ENCODE results near the gene AQP10. TPM values are rescaled to one million over a fixed set of nuclear protein-coding genes. Genes with fewer than 3 reads are reported as not detected.
"Not testable (repeated sequence)": the region's sequence is repeated elsewhere in the genome, so short reads cannot be mapped to it uniquely, and the experiment has no call there.

Gene AQP10
- total RNA-seq, 2 experiments from 2014 or later = not detected

DNA sequence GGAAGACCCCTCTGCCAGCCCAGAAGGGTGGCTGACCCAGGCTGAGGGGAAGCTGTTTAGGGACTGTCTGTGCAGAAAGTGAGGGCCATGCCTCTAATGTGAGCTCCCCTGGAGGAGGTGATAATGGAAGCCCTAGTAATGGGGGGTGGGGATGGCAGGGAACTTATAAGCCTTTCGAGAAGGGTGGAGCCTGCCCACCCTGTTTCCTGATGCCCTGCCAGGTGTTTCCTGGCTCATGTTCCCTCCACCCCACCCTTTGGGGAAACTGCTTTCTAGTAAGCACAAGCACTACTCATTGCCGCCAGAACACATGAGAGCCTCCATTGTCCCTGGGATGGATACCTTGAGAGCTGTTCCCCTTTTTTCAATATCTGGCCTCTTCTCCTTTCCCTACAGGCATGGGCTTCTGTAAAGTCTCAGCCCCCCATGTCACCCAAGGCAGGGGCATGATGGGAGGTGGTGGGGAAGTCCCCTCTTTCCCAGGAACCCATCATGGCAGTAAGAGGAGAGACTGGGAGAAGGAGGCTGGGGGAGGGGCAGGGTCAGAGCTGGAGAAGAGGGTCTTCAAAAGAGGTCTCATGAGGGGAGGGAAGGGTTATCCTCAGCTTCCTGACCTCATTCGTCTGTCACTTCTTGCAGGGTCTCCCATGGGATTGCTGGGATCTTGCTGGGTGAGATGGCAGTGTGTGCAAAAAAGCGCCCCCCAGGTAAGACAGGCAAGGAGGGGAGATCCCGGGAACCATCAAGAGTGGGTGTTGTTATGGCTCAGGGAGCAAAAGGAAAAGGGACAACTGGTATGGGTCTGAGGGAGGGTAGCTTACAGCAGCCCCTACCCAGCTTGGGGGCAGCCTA lies 6.8 kb downstream of the AQP10 start:
- H3K27ac Mint-ChIP-seq = peak overlapping the region; percentile 84
- peaks cover 18% of the 10 kb centered on the region for H3K36me3 Mint-ChIP-seq
- peak overlapping the region; percentile 84 for H3K4me3 Mint-ChIP-seq
- peaks cover 2% of the 10 kb centered on the region for H3K27me3 Mint-ChIP-seq
- no peaks in the 10 kb centered on the region for H3K9me3 Mint-ChIP-seq
- ATAC-seq (ENCODE audit: low read depth) (no peak), DNase-seq (no peak)
- POLR2A ChIA-PET = interaction anchor here (0.6 to 4.9 kb wide), 6 partner anchors 8 to 362 kb away, joined by 3 to 46 read pairs (median 3); partner anchors contain the start of gene UBAP2L
- H3K4me1 Mint-ChIP-seq = peaks cover 58% of the 10 kb centered on the region

GRCh38 chr1:154328318-154329151 lies 7.6 kb downstream of the AQP10 start:
- ATAC-seq (ENCODE audit: low read depth) (peak; percentile 77), DNase-seq (peak; percentile 92)
- peak overlapping the region; percentile 90 for H3K27ac Mint-ChIP-seq
- no peaks in the 10 kb centered on the region for H3K27me3 Mint-ChIP-seq
- peaks cover 60% of the 10 kb centered on the region for H3K4me1 Mint-ChIP-seq
- peaks cover 20% of the 10 kb centered on the region for H3K36me3 Mint-ChIP-seq
- H3K9me3 Mint-ChIP-seq = no peaks in the 10 kb centered on the region
- H3K4me3 Mint-ChIP-seq = peak overlapping the region; percentile 84
- POLR2A ChIA-PET = interaction anchor here (0.6 to 4.9 kb wide), 9 partner anchors 7 to 363 kb away, joined by 3 to 46 read pairs (median 4); partner anchors contain the start of gene UBAP2L

- Mint-ChIP-seq H3K9me3 (no peaks in the 10 kb centered on the region), H3K4me1 (peaks cover 63% of the 10 kb centered on the region), H3K36me3 (peaks cover 25% of the 10 kb centered on the region), H3K4me3 (peak overlapping the region; percentile 70), H3K27ac (peak overlapping the region; percentile 90), H3K27me3 (no peaks in the 10 kb centered on the region)
- ATAC-seq (ENCODE audit: low read depth) (no peak), DNase-seq (no peak)
- POLR2A ChIA-PET = interaction anchor here (0.8 to 4.4 kb wide), 6 partner anchors 9 to 339 kb away, joined by 4 to 33 read pairs (median 4); partner anchors contain the start of gene RPS27
These were observed 8.2 kb downstream of the AQP10 start for GRCh38 chr1:154329152-154329521.

- Mint-ChIP-seq H3K4me3 (peak overlapping the region; percentile 70), H3K27me3 (no peaks in the 10 kb centered on the region), H3K4me1 (peaks cover 64% of the 10 kb centered on the region), H3K27ac (peak overlapping the region; percentile 90), H3K9me3 (no peaks in the 10 kb centered on the region), H3K36me3 (peaks cover 25% of the 10 kb centered on the region)
- no peak for ATAC-seq (ENCODE audit: low read depth)
- POLR2A ChIA-PET = interaction anchor here (0.8 to 4.4 kb wide), 6 partner anchors 9 to 339 kb away, joined by 4 to 33 read pairs (median 4); partner anchors contain the start of gene RPS27
- DNase-seq = no peak
These were observed 8.7 kb downstream of the AQP10 start for GRCh38 chr1:154329551-154330131.

DNA sequence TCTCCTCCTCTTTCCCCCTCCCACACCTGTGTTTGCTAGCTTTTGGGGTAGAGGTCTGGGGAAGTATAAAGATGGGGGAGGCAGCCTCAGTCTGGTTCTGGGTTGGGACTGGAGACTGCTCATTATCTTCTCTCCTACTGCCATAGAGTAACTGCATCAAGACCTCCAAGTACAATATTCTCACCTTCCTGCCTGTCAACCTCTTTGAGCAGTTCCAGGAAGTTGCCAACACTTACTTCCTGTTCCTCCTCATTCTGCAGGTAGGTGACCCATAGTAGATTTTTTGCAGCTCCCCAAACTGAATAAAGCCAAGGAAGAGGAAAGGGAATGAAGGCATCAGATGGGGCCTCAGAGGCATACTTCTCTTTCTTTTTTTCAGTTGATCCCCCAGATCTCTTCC lies 9.8 kb downstream of the AQP10 start:
- no peak for ATAC-seq (ENCODE audit: low read depth)
- peak overlapping the region; percentile 70 for H3K4me3 Mint-ChIP-seq
- POLR2A ChIA-PET = interaction anchor here (4.4 kb wide), 1 partner anchor 12 kb away, joined by 33 read pairs; no protein-coding TSS in a partner anchor
- DNase-seq = no peak
- peak overlapping the region; percentile 90 for H3K27ac Mint-ChIP-seq
- no peaks in the 10 kb centered on the region for H3K27me3 Mint-ChIP-seq
- H3K4me1 Mint-ChIP-seq = peaks cover 67% of the 10 kb centered on the region
- H3K9me3 Mint-ChIP-seq = no peaks in the 10 kb centered on the region
- peaks cover 28% of the 10 kb centered on the region for H3K36me3 Mint-ChIP-seq

DNA sequence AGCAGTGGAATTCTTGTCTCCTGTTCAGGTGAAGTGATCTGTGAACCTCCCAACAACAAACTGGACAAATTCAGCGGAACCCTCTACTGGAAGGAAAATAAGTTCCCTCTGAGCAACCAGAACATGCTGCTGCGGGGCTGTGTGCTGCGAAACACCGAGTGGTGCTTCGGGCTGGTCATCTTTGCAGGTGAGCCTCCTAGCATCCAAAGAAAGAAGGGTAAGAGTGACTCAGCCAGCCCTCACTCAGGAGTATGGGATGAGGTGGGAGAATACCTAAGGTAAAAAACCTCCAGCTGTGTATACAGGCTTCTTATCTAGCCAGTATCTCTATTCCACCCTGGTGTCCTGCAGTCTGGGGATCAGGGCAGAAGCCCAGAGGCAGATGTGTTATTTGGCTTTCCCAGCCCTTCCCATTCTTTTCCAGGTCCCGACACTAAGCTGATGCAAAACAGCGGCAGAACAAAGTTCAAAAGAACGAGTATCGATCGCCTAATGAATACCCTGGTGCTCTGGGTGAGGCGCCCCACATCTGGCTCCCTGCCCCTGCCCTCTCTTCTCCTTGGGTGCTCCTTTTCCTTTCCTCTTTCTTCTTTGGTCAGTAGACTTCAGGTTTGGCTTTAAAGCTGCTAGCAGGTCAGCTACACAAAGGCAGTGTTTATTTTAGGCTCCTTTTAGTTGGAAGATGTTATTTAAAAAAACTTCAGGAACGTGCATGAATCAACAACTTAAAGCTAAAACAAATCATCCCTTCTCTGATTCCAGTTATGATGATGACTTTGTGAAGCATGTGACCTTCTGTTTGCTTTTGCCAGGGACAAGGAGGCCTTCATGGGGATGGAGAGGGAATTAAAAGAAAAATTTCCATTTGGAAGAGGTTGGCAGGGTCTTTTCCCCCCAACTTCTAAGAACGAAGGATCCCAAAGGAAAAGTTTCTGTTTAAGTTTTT lies 13.5 kb downstream of the AQP10 start:
- no peak overlapping the region for H3K4me3 Mint-ChIP-seq
- ATAC-seq (ENCODE audit: low read depth) = no peak
- POLR2A ChIA-PET = interaction anchor here (0.5 to 3.2 kb wide), 13 partner anchors 8 to 152 kb away, joined by 3 to 46 read pairs (median 3); partner anchors contain the start of genes ATP8B2 and HAX1

GRCh38 chr1:154335025-154335714 lies 14.3 kb downstream of the AQP10 start:
- DNase-seq (peak; percentile 86), ATAC-seq (ENCODE audit: low read depth) (peak; percentile 90)
- peaks cover 50% of the 10 kb centered on the region for H3K36me3 Mint-ChIP-seq
- H3K9me3 Mint-ChIP-seq = no peaks in the 10 kb centered on the region
- POLR2A ChIA-PET = interaction anchor here (0.5 to 3.2 kb wide), 14 partner anchors 9 to 153 kb away, joined by 3 to 46 read pairs (median 3); partner anchors contain the start of genes ATP8B2 and HAX1
- no peaks in the 10 kb centered on the region for H3K27me3 Mint-ChIP-seq
- H3K4me3 Mint-ChIP-seq = peak overlapping the region; percentile 60
- H3K4me1 Mint-ChIP-seq = peaks cover 56% of the 10 kb centered on the region
- peak overlapping the region; percentile 81 for H3K27ac Mint-ChIP-seq

More for the DNA sequence above, 13.5 kb downstream of the AQP10 start:
- Mint-ChIP-seq H3K4me1 (peaks cover 61% of the 10 kb centered on the region), H3K27ac (peak overlapping the region; percentile 81), H3K27me3 (no peaks in the 10 kb centered on the region), H3K9me3 (no peaks in the 10 kb centered on the region), H3K36me3 (peaks cover 44% of the 10 kb centered on the region)
- no peak for DNase-seq

- Mint-ChIP-seq H3K9me3 (no peaks in the 10 kb centered on the region), H3K4me1 (peaks cover 53% of the 10 kb centered on the region), H3K27ac (peak overlapping the region; percentile 17), H3K36me3 (peaks cover 51% of the 10 kb centered on the region), H3K4me3 (peak overlapping the region; percentile 67), H3K27me3 (no peaks in the 10 kb centered on the region)
- ATAC-seq (ENCODE audit: low read depth) (no peak), DNase-seq (no peak)
- POLR2A ChIA-PET = interaction anchor here (1.3 to 3.2 kb wide), 3 partner anchors 8 to 11 kb away, joined by 3 to 46 read pairs (median 5); partner anchors contain the start of gene ATP8B2
These were observed 16.5 kb downstream of the AQP10 start for GRCh38 chr1:154337253-154337894.

DNA sequence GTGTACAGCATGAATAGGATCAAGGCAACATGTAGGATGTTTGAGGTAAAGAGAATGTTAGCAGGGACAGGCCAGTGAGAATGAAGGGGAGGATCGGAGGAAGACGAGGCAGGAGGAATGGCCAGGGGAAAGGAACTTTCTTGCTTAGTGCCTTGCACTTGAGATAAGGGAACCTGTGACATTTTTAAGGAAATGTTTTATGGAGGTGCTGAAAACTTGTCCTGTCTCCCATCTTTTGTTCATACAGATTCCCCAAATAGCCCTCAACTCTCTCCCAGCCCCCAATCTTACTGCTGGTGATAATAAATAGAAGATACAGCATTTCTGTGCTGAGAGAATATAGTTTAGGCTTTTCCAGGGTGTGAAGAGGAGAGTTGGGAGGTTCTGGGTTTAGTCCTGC lies 18.0 kb downstream of the AQP10 start:
- H3K27ac Mint-ChIP-seq = no peak overlapping the region
- peaks cover 60% of the 10 kb centered on the region for H3K4me1 Mint-ChIP-seq
- H3K4me3 Mint-ChIP-seq = no peak overlapping the region
- H3K36me3 Mint-ChIP-seq = peaks cover 59% of the 10 kb centered on the region
- H3K9me3 Mint-ChIP-seq = no peaks in the 10 kb centered on the region
- POLR2A ChIA-PET = interaction anchor here (1.3 to 1.8 kb wide), 2 partner anchors 9 to 11 kb away, joined by 3 to 5 read pairs; no protein-coding TSS in a partner anchor
- no peak for ATAC-seq (ENCODE audit: low read depth)
- H3K27me3 Mint-ChIP-seq = no peaks in the 10 kb centered on the region
- DNase-seq = no peak

- not testable (repeated sequence) for H3K27me3 Mint-ChIP-seq; ATAC-seq (ENCODE audit: low read depth); H3K4me3 Mint-ChIP-seq; H3K9me3 Mint-ChIP-seq; H3K27ac Mint-ChIP-seq; DNase-seq
- H3K36me3 Mint-ChIP-seq = peaks cover 72% of the 10 kb centered on the region
- H3K4me1 Mint-ChIP-seq = peaks cover 61% of the 10 kb centered on the region
- POLR2A ChIA-PET = interaction anchor here (1.2 to 4.6 kb wide), 3 partner anchors 12 to 123 kb away, joined by 3 to 33 read pairs (median 14); partner anchors contain the start of gene ATP8B2
These were observed 20.5 kb downstream of the AQP10 start for GRCh38 chr1:154341366-154341765.

DNA sequence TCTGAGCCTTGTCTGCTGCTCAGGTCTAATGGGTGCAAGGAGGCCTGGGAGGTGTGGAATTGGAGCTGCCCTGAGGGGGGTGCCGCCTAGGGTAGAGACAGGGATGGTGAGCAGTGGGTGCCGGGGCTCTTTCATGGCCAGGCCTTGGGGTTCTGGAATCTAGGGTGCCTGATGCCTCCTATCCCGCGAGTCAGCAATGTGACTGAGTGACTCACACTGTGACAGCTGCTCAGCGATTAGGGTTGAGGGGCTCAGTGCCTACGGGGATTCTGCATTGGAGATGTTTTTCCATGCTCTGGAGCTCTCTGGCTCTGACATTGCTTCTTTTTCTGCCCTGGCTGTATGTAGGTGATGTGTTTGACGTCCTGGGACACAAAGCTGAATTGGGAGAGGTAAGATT lies 21.2 kb downstream of the AQP10 start:
- peaks cover 74% of the 10 kb centered on the region for H3K36me3 Mint-ChIP-seq
- no peaks in the 10 kb centered on the region for H3K27me3 Mint-ChIP-seq
- no peaks in the 10 kb centered on the region for H3K9me3 Mint-ChIP-seq
- H3K4me3 Mint-ChIP-seq = peak overlapping the region; percentile 70
- no peak for DNase-seq
- POLR2A ChIA-PET = interaction anchor here (0.8 to 4.6 kb wide), 5 partner anchors 9 to 123 kb away, joined by 3 to 33 read pairs (median 4); partner anchors contain the start of gene ATP8B2
- peak overlapping the region; percentile 83 for H3K27ac Mint-ChIP-seq
- peaks cover 62% of the 10 kb centered on the region for H3K4me1 Mint-ChIP-seq
- no peak for ATAC-seq (ENCODE audit: low read depth)

Measured in activated naive CD8-positive, alpha-beta T cell treated with anti-CD3 and anti-CD28 coated beads, Interleukin-2, amount 10 ng/mL, durations not matched to agents 7 days and 5 days (primary cell).